HG03558 (cell line): ENCODE results near the gene SPRY1.
A peak's percentile ranks its signal among the peaks of the same experiment; 100 is the strongest.

Source experiments
- ATAC-seq: cut with Tn5 transposase; IDR thresholded peaks from one replicate; pipeline ENCODE4 v1.9.1; 2021; ENCODE audit warnings: moderate number of reproducible peaks; ENCODE audit not compliant: unreplicated experiment; ENCODE audit errors: extremely low read depth

SPRY1 gene

GRCh38 chr4:123435246-123436113 lies 38.9 kb downstream of the SPRY1 start:
- ATAC-seq: no peak

DNA sequence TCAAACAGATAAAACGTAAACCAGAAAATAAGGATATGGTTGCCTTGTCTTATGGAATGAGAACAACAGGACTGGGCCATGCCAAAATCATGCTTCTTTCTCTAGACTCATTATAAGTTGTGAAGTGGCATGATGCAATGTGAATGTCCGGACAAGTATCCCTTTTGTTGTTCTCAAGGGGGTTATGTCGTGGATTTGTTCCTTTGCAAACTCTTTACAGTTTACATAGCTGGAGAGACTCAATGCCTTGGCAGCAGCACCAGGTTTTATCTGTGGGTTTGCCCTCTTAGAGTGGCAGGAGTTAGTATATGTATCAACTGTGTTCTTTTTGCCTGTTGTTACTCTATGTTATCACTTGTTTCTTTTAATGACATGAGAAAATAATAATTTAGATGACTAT lies 41.4 kb downstream of the SPRY1 start:
- no peak for ATAC-seq

GRCh38 chr4:123443401-123444289 lies 47.0 kb downstream of the SPRY1 start:
- ATAC-seq: peak; percentile 48

DNA sequence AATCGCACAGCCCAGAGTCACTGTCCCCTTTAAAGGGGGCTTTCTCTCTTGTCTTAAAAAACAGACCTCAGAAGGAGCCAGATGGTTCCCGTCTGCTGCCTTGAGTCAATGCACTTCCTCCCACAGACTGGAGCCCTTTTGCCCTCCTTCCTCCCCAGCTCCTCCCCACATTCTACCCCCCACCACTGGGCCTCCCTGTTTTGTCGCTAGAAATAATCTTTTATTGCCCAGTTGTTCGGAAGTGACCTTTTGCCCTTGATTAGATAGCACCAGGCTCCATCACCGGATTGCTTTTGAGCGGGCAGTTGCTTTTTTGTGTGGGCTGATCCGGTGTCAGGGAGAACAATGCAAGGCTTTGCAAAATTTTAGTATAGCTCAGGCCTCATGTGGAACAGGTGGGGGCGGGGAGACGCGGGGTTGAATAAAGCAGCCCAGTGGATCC lies 47.7 kb downstream of the SPRY1 start:
- peak; percentile 37 for ATAC-seq

GRCh38 chr4:123446865-123447474 lies 50.4 kb downstream of the SPRY1 start:
- ATAC-seq: no peak

DNA sequence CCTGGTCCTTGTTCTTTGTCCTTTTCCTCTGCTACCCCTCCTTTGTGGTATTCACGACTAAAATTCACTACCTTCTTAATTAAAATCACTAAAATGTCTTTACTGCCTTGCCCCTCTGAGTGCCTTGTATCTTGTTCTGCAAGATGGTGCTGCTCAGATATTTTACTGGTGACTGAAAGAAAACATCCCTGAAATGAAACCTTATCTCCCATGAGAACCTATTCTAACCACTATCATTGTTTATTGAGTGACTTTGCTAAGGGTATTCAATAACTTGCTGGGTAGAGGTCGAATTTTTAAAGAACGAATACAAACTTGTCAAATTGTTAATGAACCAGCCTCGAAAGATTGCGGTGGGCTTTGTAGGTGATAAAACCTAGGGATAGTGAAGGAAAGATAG lies 52.8 kb downstream of the SPRY1 start:
- no peak for ATAC-seq

DNA sequence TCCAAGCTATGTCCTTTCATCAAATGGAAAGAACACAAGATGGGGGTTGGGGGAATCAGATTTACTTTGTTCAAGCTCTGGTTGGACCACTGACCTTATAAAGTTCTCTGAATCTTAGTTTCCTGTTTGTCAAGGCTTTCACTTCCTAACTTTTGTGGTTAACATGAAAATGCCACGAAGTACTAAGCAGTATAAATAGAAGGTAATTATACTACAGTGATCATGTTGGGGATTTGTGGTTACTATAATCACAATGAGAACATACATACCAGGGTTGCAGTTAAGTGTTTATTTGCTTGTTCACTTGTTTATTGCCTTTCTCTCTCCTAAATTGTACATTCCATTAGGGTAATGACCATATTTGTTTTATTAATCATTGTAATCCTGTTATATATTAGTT lies 53.2 kb downstream of the SPRY1 start:
- peak; percentile 84 for ATAC-seq

- no peak for ATAC-seq
Measured at GRCh38 chr4:123450393-123450792, 53.8 kb downstream of the SPRY1 start.

- no peak for ATAC-seq
Measured at GRCh38 chr4:123452616-123453015, 56.0 kb downstream of the SPRY1 start.

DNA sequence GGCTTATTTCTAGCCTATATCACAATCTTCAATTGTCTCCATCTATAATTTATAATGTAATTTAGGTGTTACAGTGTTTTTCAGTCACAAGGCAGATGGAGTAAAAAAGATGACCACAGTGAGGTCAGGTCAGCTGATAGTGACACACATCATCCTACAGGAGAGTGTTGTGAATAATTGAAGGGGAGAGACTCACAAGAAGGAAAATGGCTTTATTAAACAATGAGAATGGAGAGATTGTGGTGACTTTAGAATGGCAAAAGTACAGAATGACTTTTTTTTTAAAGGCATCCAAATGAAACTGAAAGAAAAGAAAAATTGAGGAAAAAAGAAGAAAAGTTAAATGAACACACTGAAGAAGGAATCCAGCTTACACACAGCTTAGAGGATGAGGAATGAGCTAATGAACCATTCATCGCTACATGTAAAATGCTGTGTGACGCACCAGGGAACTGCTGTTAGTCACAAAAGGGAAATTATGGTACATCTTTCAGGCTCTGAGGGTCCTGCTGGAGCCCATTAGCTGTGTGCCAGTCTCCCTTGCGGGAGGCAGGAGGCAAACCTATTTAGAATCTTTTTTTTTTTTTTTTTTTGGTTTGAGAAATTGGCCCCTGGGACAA lies 56.6 kb downstream of the SPRY1 start:
- no peak for ATAC-seq
